Jurkat, Clone E6-1 (cell line): ENCODE data around the gene SYT13. TPM values are rescaled to one million over a fixed set of nuclear protein-coding genes. Genes with fewer than 3 reads are reported as not detected.

Source experiments
- DNase-seq: peaks from one replicate; pipeline ENCODE4 v3.0.0-alpha.2; 2011; ENCODE audit warnings: low read depth, low spot score
- H3K4me3 ChIP-seq: 2 replicates; pipeline ENCODE4 v1.5.1; 2011; ENCODE audit warnings: mild to moderate bottlenecking, low read length, control low read depth, moderate library complexity
- polyA plus RNA-seq: library from polyadenylated mRNA; unstranded; fragments of >200 nt; gene quantifications from one replicate; pipeline ENCODE4 v1.2.1, GENCODE V29; 2012; ENCODE audit warnings: missing spikeins; ENCODE audit not compliant: insufficient read length, insufficient read depth

The SYT13 gene, protein sequence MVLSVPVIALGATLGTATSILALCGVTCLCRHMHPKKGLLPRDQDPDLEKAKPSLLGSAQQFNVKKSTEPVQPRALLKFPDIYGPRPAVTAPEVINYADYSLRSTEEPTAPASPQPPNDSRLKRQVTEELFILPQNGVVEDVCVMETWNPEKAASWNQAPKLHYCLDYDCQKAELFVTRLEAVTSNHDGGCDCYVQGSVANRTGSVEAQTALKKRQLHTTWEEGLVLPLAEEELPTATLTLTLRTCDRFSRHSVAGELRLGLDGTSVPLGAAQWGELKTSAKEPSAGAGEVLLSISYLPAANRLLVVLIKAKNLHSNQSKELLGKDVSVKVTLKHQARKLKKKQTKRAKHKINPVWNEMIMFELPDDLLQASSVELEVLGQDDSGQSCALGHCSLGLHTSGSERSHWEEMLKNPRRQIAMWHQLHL
- not detected for polyA plus RNA-seq

DNA sequence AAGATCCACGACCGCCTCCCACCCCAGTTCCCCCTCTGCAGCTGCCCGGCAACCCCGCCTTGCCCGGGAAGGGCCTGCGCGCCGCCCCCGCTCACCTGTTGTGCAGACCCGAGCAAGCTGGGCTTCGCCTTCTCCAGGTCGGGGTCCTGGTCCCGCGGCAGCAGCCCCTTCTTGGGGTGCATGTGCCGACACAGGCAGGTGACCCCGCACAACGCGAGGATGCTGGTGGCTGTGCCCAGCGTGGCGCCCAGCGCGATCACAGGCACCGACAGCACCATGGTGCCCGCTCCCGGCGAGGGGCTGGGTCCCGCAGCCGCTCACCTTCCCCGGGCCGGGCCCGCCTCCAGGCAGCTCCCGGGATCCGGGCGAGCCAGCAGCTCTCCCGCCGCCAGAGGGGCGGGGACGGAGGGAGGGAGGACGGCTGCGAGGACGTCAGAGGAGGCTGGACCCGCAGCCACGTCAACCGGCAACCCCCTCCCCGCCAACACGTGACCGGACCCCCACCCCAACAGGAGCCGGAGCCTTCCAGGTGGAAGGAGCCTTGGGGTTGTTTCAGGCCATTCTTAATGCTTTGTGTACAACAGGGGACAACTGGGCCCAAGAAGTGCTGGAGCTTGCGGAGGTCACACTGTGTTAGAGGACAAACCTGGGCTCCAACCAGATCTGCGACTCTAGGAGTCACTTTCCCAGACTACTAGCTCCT, at the start of gene SYT13:
SYT13 (minus strand) TSS at position 412 of the 703 bp plus-strand sequence; CDS start at position 278, 134 bp downstream.
- H3K4me3 ChIP-seq = no peak within 1 kb of the TSS
- no peak for DNase-seq

- no peak overlapping the region for H3K4me3 ChIP-seq
- no peak for DNase-seq
Observed at GRCh38 chr11:45335434-45335833, 49.3 kb upstream of the SYT13 start.

DNA sequence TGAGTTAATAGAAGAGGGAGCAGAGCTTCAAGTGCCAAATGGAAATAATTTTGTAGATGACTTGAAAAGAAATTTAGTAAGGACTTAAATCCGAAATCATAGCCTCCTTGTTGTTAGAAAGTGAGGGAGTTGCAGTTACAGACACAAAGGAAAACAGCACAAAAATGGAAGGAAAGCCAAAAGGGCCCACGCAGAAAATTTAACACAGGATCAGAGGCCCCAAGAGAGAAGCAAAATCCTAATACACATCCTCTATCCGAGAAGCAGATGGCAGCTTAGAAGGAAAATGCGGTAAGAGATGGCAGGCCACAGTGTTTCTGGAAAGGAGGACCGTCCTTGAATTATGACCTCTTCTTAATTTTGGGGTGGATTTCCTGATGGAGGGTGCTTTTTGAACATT, 48.7 kb upstream of the SYT13 start:
- DNase-seq = no peak
- no peak overlapping the region for H3K4me3 ChIP-seq

DNA sequence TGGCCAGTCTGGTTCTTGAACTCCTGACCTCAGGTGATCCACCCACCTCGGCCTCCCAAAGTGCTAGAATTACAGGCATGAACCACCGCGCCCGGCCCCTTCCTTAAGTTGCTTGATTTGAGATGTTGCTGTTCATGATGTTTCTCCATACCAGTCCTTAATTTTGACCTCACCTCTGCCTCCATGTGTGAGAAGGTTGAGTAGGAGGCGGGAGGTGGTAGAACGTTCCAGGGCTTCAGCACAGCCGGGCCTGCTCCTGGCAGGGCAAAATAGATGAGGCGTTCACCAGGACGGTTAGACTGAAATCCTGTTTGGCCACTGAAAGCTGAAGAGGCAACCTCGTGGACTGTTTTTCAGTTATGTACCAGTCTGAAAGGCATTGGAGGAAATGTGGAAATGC, 48.3 kb upstream of the SYT13 start:
- H3K4me3 ChIP-seq = no peak overlapping the region
- DNase-seq = no peak

DNA sequence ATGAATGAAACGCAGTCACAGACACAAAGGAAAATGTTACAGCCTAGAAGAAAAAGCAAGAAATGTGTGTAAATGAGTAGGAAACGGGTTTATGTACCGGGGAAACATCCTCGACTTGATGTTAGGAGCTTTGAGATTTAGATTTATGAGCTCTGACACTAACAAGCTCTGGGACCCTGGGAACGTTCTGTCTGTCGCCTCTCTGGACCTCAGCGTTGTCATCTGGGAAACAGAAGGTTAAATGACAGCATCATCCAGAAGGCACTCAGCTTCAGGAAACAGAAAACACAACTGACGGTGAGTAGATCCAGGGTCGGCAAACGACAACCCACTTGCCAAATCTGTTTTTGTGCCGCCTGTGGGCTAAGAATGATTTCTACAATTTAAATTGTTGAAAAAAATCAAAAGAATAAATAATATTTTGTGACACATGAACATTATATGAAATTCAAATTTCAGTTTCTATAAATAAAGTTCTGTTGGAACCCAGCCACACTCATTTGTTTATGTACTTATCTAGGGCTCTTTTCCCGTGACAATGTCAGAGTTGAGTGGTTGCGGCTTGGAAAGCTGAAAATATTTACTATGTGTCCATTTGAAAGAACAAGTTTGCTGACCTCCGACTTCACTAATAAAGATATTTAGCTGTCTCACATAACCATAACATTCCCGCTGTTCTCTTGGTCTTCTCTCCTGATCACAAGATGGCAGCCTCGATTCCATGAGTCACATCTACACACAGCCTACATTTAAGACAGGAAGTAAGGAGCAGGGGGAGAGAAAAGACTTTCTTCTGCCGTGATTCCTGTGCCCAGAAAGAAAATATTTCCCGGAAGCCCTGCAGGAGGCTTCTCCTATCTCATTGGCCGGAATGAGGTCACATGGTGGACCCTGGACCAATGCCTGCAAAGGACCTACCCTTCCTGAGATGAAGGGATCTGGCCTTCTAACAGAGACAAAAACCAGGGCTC, 47.1 kb upstream of the SYT13 start:
- no peak overlapping the region for H3K4me3 ChIP-seq
- DNase-seq = no peak

- peak overlapping the region; percentile 10; the same call in 1 of the 2 replicates for H3K4me3 ChIP-seq
- no peak for DNase-seq
Observed at GRCh38 chr11:45332276-45332934, 46.3 kb upstream of the SYT13 start.

GRCh38 chr11:45331839-45332238, 45.7 kb upstream of the SYT13 start:
- H3K4me3 ChIP-seq = no peak overlapping the region
- no peak for DNase-seq

GRCh38 chr11:45328726-45329125, 42.6 kb upstream of the SYT13 start:
- no peak for DNase-seq
- H3K4me3 ChIP-seq = no peak overlapping the region

DNA sequence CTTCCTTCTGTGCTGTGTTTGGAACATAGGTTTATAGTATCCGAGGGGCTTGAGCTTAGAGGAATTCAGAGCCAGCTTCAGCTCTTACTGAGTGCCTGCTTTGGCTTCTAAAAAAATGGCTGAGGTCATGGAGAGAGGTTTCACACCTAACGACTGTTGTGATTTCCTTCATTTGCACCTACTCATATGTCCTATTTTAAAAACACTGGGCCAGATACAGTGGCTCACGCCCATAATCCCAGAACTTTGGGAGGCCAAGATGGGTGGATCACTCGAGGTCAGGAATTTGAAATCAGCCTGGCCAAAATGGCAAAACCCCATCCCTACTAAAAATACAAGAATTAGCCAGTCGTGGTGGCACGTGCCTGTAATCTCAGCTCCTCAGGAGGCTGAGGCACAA, 38.3 kb upstream of the SYT13 start:
- no peak overlapping the region for H3K4me3 ChIP-seq
- DNase-seq = no peak

DNA sequence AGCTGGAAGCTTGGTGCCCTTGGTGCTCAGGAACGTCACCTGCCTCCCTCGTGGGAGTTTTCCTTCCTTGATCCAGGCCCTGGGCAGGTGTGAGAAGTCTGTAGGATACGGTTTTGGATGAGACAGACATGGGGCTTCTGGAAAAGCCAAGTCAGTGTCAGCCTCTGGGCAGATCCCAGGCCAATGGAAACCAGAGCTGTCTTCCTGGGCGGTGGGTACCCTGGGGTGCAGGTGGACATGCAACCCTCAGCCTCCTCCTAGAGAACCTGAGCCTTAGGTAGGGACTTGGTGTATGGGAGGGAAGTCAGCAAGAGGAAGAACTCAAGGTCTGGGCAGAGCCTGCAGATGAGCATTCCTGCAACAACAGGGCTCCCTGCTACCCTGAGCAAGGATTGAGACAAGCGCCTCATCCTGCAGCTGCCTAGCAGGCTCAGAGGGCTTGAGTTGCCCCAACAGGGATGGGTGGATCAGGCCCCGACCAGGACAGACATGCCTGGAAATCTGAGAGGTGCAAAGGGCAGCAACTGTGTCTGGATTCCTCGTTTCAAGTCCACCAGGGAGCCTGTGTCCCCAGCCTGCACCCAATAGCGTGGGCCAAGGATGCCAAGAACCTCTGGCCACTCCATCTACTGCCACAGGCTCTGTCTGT, 37.6 kb upstream of the SYT13 start:
- DNase-seq = no peak
- no peak overlapping the region for H3K4me3 ChIP-seq

GRCh38 chr11:45322891-45323600, 36.9 kb upstream of the SYT13 start:
- DNase-seq = no peak
- no peak overlapping the region for H3K4me3 ChIP-seq

GRCh38 chr11:45322111-45322705, 36.1 kb upstream of the SYT13 start:
- no peak for DNase-seq
- H3K4me3 ChIP-seq = no peak overlapping the region

- H3K4me3 ChIP-seq = no peak overlapping the region
- DNase-seq = no peak
Observed at GRCh38 chr11:45321669-45322068, 35.5 kb upstream of the SYT13 start.

DNA sequence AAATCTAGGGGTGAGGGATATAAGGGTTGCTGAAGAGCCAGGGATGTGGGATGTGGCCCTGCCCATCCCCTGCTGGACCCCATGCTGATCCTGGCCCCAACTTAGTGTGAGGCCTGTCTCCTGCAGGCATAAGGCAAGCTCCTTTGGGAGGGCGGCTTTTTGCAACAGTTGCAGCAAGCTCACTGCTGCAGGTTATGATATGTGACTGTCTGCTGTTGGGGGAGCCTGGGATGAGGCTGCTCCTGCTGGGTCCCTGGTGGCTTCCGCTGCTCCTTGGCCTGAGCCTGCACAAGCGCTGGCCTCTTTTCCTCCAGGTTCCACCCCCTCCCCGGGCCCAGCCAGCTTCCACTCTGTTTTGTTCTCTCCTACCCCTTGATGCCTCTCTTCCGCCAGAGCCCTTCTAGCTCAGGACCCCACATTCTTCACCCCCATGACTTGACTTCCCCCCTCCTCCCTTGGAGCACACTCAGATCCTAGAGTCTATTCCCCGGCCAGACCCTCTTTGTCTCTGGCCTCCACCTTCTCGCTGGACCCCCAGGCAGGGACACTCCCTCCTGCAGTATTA, 35.0 kb upstream of the SYT13 start:
- no peak overlapping the region for H3K4me3 ChIP-seq
- no peak for DNase-seq

- DNase-seq = no peak
- H3K4me3 ChIP-seq = no peak overlapping the region
Observed at GRCh38 chr11:45320371-45320770, 34.2 kb upstream of the SYT13 start.

GRCh38 chr11:45319077-45319476, 32.9 kb upstream of the SYT13 start:
- DNase-seq = no peak
- H3K4me3 ChIP-seq = no peak overlapping the region

GRCh38 chr11:45318516-45318915, 32.4 kb upstream of the SYT13 start:
- no peak overlapping the region for H3K4me3 ChIP-seq
- DNase-seq = no peak
